ENCODE measurements around the gene CD1B.
"Not testable (repeated sequence)": the region's sequence is repeated elsewhere in the genome, so short reads cannot be mapped to it uniquely, and the experiment has no call there.

Gene CD1B

DNA sequence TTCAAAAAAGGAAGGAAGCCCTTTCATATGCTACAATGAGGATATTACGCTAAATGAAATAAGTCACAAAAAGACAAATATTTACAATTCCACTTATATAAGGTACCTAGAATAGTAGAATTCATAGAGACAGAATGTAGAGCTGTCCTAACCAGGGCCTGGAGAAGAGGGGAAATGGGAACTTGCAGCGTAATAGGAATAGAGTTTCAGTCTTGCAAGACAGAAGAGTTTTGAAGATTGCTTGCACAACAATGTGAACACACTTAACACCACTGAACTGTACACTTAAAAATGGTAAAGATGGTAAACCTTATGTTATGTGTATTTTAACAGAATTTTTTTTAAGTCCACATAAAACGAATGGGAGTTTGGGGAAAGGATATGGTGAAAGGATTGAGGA lies 2.9 kb downstream of the CD1B start:
- DNase-seq (ENCODE audit: low spot score): no peak

DNA sequence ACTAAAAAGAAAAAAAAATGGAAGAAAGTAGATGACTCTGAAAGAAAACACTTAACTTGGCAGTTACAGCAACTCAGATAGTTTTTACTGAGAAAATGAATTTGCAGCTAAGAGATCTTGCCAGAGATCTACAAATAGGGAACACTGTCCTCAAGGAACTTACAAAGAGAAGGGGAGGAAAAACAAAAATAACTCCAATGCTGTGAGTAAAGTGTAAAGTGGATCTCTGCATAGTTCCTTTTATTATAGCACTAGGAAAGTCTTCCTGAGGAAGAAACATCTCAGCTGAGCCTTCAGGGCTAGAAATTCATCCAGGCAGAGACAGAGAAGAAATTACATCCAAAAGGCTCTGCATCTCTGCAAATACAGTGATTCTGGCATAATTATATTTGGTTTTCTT lies 3.9 kb downstream of the CD1B start:
- no peak for DNase-seq (ENCODE audit: low spot score)

DNA sequence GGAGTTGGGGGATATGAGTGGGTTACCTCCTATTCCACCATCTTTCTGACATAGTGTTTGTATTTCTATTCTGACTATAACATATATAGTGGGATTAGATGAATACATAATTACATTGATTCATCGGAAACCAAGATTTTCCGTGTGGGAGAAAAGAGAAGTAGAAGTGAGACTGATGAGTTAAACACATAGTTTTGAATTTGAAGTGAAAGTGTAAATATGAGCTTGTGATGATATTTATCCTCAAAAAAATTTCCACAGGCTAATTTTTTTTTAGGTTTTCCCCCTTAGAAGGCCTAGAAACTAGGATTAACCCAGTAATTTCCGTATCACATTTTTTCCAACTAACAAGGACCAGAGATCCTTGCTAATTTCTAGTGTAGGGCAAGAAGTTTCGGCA lies 6.9 kb downstream of the CD1B start:
- no peak for DNase-seq (ENCODE audit: low spot score)

DNA sequence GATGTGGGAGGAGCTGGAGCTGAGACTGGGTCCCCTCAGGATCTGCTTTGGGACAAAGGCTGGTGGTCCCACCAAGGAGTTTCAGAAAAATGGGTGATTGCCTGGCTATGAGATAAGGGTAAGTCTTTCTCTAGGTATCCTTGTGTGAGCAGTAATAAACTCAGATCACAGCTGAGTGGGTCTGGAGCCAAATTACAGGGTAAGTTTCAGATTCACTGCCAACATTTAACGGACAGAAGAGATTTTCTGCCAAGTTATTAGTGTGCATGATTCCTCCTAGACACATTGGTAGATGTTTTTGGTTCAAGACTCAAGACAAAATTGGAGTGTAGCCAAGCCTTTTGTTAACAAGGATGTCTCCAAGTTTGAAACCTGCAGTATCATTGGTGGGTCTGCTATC lies 7.5 kb downstream of the CD1B start:
- no peak for DNase-seq (ENCODE audit: low spot score)

DNA sequence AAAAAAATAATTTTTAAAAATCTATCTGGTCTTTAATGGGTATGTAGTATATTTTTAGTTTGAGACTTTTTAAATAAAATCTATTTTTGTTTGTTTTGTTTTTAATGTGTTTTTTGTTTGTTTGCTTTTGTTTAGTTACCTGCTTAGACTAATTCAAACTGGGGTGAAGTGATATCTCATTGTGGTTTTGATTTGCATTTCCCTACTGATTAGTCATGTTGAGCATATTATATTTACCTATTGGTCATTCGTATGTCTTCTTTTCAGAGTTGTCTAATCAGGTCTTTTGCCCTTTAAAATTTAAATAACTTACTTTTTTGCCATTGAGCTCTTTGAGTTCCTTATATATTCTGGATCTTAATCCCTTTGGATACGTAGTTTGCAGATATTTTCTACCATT lies 20.3 kb downstream of the CD1B start:
- DNase-seq (ENCODE audit: low spot score): no peak

DNA sequence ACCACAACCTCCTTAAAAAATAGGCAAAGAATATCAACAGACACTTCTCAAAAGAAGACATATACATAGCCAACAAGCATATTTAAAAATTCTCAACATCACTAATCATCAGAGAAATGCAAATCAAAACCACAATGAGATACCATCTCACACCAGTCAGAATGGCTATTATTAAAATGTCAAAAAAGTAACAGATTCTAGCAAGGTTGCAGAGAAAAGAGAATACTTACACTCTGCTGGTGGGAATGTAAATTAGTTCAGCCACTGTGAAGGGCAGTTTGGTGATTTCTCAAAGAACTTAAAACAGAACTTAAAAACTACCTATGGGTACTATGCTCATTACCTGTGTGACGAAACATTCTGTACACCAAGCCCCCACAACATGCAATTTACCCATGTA lies 20.7 kb downstream of the CD1B start:
- DNase-seq (ENCODE audit: low spot score): no peak

DNA sequence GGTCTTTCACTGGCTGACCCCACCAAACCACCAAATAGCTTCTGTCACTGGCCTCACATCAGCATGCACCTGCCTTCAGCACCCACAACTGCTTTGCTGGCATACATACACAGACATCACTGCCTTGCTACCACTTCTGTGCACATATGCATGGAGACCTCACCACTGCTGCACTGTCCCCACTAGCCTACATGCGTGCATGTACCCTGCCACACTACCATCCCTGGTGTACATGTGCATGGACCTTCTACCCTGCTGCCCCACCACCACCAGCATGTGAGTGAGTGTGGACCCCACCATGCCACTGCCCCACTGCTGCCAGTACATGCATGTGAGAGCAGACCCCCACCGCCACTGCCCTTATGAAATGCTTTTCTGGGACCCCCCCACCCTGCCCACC lies 35.5 kb downstream of the CD1B start:
- no peak for DNase-seq (ENCODE audit: low spot score)

DNA sequence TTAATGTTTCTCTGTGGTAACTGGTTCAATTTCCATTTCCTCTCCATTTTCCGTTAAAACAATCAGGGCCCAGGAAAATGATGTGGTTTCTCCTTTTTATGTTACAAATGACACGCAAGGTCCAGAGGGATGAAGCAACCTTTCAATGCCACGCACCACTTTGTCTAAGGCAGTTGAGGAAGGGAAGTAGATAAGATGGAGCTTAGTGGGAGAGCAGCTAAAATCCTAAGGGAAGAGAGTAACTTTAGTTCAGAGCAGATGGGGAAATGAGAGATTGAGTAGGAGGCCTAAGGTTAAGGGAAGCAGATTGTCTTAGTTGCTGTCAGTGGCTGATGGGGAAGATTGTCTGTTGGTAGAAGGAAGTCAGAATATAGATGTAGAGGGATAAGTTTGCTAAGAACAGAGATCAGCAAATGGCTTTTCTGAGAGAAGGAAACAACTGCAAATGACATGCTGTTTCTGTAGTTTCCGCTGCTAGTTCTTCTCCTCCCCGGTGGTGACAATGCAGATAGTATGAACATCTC lies 40.9 kb downstream of the CD1B start:
- DNase-seq (ENCODE audit: low spot score): no peak

DNA sequence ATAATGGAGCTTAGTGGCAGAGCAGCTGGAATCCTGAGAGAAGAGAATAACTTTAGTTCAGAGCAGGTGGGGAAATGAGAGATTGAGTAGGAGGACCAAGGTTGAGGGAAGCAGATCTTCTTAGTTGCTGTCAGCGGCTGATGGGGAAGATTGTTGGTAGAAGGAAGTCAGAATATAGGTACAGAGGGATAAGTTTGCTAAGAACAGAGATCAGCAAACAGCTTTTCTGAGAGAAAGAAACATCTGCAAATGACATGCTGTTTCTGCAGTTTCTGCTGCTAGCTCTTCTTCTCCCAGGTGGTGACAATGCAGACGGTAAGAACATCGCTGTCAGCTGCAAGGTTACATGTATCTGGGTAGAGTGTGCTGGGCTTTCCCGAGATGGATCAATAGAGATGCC lies 41.5 kb downstream of the CD1B start, which contains the start of gene CD1C:
CD1C (plus strand) TSS at position 113 of the 400 bp plus-strand sequence; CDS start at position 255, 142 bp downstream.
- DNase-seq (ENCODE audit: low spot score): no peak

DNA sequence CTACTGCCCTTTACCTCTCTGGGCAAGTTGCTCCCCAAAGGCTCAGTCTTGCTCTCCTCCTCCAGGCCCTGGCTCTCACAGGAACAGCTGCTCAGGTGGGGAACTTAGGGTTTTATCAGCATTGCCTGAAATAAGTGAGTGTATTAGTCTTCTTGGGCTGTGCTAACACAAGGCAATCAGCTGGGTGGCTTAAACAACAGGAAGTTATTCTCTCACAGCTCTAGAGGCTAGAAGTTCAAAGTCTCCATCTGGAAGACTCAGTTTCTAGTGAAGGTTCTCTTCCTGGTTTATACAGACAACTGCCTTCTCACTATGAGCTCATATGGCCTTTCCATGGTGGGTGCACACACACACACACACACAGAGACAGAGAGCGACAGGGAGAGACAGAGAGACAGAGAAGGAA lies 44.4 kb downstream of the CD1B start:
- no peak for DNase-seq (ENCODE audit: low spot score)

DNA sequence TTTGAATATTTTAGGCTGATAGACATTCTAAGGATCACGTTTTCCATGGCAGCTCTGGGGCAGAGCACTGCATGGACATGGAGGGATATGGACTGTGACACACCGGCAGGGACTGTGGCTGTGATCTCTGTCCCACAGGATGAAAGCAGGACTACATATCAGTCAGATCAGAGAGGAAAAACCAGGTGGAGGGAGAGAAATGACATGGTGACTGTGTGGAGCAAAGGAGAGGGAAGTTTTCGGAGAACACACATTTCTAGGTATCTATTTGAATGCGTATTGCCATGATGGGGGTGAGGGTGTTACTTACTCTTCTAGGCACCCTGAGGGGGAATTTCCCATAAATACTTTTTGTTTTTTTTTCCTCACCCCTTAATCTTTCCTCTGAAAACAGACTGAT lies 44.8 kb downstream of the CD1B start:
- no peak for DNase-seq (ENCODE audit: low spot score)

DNA sequence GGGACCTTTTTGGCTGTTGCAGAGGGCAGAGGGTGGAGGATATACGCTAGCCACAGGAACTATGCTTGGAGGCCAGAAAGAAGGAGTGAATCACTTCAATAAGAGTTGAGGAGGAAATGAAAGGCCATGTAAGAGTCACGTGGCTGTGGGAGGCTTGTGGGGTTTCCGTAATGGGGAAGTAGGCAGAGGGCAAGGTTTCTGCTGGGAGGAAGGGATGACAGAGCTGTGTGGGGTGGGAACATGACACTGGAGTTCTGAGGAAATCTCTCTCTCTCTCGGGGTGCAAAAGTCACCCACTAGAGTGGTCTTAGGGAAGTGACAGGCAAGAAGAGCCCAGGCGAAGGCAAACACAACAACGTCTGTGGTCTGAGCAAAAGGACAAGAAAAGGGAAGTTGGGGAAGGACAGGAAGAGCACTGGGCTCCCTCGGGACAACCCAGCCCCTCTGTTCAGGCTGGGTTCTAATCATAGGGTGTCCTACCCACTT lies 45.5 kb downstream of the CD1B start:
- no peak for DNase-seq (ENCODE audit: low spot score)

DNA sequence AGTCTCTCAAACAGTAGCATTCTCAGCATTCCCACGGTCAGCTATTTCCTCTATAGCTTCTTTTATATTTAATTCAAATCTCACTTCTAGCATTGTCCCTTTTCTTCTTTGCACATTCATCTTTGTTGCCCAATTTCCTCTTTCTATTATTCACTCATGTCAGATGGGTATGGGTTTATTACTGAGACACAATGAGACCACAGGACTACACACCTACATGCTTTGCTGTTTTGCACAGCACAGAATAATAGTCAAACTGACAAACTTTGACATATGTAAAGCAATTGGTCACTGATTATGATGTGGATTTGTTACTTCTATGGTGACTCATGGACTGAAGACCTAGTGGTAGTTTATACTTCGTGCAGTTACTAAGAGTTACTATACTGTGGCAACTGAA lies 47.4 kb downstream of the CD1B start:
- no peak for DNase-seq (ENCODE audit: low spot score)

DNA sequence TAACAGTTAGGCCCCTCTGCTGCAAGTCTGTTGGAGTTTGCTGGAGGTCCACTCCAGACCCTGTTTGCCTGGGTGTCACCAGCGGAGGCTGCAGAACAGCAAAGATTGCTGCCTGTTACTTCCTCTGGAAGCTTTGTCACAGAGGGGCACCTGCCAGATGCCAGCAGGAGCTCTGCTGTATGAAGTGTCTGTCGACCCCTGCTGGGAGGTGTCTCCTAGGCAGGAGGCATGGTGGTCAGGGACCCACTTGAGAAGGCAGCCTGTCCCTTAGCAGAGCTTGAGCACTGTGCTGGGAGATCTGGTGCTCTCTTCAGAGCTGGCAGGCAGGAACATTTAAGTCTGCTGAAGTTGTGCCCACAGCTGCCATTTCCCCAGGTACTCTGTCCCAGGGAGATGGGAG lies 48.9 kb downstream of the CD1B start:
- DNase-seq (ENCODE audit: low spot score): not testable (repeated sequence)

Data from GM03348 (cell line).